Peyer's patch (tissue), 4 donors: Measurements from ENCODE around the gene RHOT1. TPM values are rescaled to one million over a fixed set of nuclear protein-coding genes. Genes with fewer than 3 reads are reported as not detected.
"Not testable (repeated sequence)": the region's sequence is repeated elsewhere in the genome, so short reads cannot be mapped to it uniquely, and the experiment has no call there.

Experiments
- DNase-seq, 3 donors: peaks; one replicate each; pipeline ENCODE4 v3.0.0-alpha.2; 2017 to 2019
- H3K27ac ChIP-seq, 4 donors: fragments of 200-600 bp; sonication (generic); one replicate each; pipeline ENCODE4 v1.5.1; 2016 to 2019
- H3K27me3 ChIP-seq, 2 donors: fragments of 200-600 bp; sonication (generic); one replicate each; pipeline ENCODE4 v1.5.1; 2019
- H3K36me3 ChIP-seq, 3 donors: fragments of 200-600 bp; sonication (generic); one replicate each; pipeline ENCODE4 v1.5.1; 2016 to 2019
- H3K4me1 ChIP-seq, 4 donors: fragments of 200-600 bp; sonication (generic); one replicate each; pipeline ENCODE4 v1.5.1; 2016 to 2019
- H3K4me3 ChIP-seq, 4 donors: fragments of 200-600 bp; sonication (generic); 1 replicate in 3 of 4; 2 replicates in 1 of 4; pipeline ENCODE4 v1.5.1; 2016 to 2019; ENCODE audit warnings: mild to moderate bottlenecking in 1 of 4
- H3K9me3 ChIP-seq, 4 donors: fragments of 200-600 bp; sonication (generic); one replicate each; pipeline ENCODE4 v1.5.1; 2016 to 2019; ENCODE audit warnings: mild to moderate bottlenecking in 1 of 4
- POLR2A ChIP-seq, 2 donors: fragments of 450-650 bp; IDR thresholded peaks; one replicate each; pipeline ENCODE4 v1.5.1; 2017; ENCODE audit warnings: antibody characterized with exemption in 2 of 2, mild to moderate bottlenecking in 2 of 2, moderate library complexity in 2 of 2
- total RNA-seq, 4 donors: library from RNA; depleted of rRNA; stranded (reverse); fragments of >200 nt; gene quantifications; one replicate each; pipeline ENCODE4 v1.1.0, GENCODE V29; 2016
- TF ChIP-seq, protein P1 (sequence below), 6 experiments: fragments of 450-650 bp in 4 of 6; fragments of 200-600 bp in 2 of 6; sonication (generic) in 1 of 6; IDR thresholded peaks; one replicate each; pipeline ENCODE4 v1.5.1; 2017 to 2019; ENCODE audit warnings: antibody characterized with exemption in 6 of 6, mild to moderate bottlenecking in 3 of 6, moderate library complexity in 1 of 6

The RHOT1 gene
- total RNA-seq, 4 donors from 2014 or later, result 31.4 to 54.9 (median 47.7) TPM

GRCh38 chr17:32174889-32175288 is 32.6 kb downstream of the RHOT1 start:
- H3K27me3 ChIP-seq, result no peaks in the 10 kb centered on the region
- no peak overlapping the region for H3K27ac ChIP-seq
- H3K9me3 ChIP-seq, result peaks cover 0 to 10% (median 0%) of the 10 kb centered on the region in 4 donors
- no peak for DNase-seq
- no peak overlapping the region for H3K4me3 ChIP-seq
- TF ChIP-seq, protein P1, sequence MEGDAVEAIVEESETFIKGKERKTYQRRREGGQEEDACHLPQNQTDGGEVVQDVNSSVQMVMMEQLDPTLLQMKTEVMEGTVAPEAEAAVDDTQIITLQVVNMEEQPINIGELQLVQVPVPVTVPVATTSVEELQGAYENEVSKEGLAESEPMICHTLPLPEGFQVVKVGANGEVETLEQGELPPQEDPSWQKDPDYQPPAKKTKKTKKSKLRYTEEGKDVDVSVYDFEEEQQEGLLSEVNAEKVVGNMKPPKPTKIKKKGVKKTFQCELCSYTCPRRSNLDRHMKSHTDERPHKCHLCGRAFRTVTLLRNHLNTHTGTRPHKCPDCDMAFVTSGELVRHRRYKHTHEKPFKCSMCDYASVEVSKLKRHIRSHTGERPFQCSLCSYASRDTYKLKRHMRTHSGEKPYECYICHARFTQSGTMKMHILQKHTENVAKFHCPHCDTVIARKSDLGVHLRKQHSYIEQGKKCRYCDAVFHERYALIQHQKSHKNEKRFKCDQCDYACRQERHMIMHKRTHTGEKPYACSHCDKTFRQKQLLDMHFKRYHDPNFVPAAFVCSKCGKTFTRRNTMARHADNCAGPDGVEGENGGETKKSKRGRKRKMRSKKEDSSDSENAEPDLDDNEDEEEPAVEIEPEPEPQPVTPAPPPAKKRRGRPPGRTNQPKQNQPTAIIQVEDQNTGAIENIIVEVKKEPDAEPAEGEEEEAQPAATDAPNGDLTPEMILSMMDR (IDR thresholded peaks at IDR 0.05), result no peak
- TF ChIP-seq POLR2A (IDR thresholded peaks at IDR 0.05), result no peak
- H3K4me1 ChIP-seq, result no peaks in the 10 kb centered on the region
- H3K36me3 ChIP-seq, result peaks cover 0 to 56% (median 0%) of the 10 kb centered on the region in 3 donors

DNA sequence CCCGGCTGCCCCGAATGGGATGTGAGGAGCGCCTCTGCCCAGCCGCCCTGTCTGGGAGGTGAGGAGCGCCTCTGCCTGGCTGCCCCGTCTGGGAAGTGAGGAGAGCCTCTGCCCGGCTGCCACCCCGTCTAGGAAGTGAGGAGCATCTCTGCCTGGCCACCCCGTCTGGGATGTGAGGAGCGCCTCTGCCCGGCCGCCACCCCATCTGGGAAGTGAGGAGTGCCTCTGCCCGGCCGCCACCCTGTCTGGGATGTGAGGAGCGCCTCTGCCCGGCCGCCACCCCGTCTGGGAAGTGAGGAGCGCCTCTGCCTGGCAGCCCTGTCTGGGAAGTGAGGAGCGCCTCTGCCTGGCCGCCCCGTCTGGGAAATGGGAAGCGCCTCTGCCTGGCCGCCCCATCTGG is 36.4 kb downstream of the RHOT1 start:
- H3K36me3 ChIP-seq, result peaks cover 0 to 91% (median 0%) of the 10 kb centered on the region in 3 donors
- not testable (repeated sequence) for H3K27ac ChIP-seq, H3K27me3 ChIP-seq, H3K4me3 ChIP-seq, DNase-seq, H3K4me1 ChIP-seq
- peaks cover 0 to 10% (median 0%) of the 10 kb centered on the region in 4 donors for H3K9me3 ChIP-seq

DNA sequence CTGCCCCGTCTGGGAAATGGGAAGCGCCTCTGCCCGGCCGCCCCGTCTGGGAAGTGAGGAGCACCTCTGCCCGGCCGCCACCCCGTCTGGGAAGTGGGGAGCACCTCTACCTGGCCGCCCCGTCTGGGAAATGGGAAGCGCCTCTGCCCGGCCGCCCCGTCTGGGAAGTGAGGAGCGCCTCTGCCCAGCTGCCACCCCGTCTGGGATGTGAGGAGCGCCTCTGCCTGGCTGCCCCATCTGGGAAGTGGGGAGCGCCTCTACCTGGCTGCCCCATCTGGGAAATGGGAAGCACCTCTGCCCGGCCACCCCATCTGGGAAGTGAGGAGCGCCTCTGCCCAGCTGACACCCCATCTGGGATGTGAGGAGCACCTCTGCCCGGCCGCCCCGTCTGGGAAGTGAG is 36.8 kb downstream of the RHOT1 start:
- DNase-seq, H3K4me3 ChIP-seq, H3K4me1 ChIP-seq, H3K27ac ChIP-seq, H3K27me3 ChIP-seq: not testable (repeated sequence)
- Histone ChIP-seq H3K9me3 (peaks cover 0 to 10% (median 0%) of the 10 kb centered on the region in 4 donors), H3K36me3 (peaks cover 0 to 96% (median 0%) of the 10 kb centered on the region in 3 donors)

DNA sequence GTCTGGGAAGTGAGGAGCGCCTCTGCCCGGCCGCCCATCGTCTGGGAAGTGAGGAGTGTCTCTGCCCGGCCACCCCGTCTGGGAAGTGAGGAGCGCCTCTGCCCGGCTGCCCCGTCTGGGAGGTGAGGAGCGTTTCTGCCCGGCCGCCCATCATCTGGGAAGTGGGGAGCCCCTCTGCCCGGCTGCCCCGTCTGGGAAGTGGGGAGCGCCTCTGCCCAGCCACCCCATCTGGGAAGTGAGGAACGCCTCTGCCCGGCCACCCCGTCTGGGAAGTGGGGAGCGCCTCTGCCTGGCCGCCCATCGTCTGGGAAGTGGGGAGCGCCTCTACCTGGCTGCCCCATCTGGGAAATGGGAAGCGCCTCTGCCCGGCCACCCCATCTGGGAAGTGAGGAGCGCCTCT is 37.2 kb downstream of the RHOT1 start:
- H3K27ac ChIP-seq, H3K27me3 ChIP-seq, H3K4me1 ChIP-seq, DNase-seq, H3K4me3 ChIP-seq: not testable (repeated sequence)
- Histone ChIP-seq H3K9me3 (peaks cover 0 to 10% (median 0%) of the 10 kb centered on the region in 4 donors), H3K36me3 (peaks cover 0 to 97% (median 0%) of the 10 kb centered on the region in 3 donors)

DNA sequence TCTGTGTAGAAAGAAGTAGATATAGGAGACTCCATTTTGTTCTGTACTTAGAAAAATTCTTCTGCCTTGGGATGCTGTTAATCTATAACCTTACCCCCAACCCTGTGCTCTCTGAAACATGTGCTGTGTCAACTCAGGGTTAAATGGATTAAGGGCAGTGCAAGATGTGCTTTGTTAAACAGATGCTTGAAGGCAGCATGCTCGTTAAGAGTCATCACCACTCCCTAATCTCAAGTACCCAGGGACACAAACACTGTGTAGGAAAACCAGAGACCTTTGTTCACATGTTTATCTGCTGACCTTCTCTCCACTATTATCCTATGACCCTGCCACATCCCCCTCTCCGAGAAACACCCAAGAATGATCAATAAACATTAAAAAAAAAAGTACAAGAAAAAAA is 38.0 kb downstream of the RHOT1 start:
- not testable (repeated sequence) for H3K27me3 ChIP-seq, H3K4me3 ChIP-seq, H3K4me1 ChIP-seq, DNase-seq, H3K27ac ChIP-seq
- peaks cover 0 to 97% (median 0%) of the 10 kb centered on the region in 3 donors for H3K36me3 ChIP-seq
- H3K9me3 ChIP-seq, result peaks cover 0 to 10% (median 0%) of the 10 kb centered on the region in 4 donors

DNA sequence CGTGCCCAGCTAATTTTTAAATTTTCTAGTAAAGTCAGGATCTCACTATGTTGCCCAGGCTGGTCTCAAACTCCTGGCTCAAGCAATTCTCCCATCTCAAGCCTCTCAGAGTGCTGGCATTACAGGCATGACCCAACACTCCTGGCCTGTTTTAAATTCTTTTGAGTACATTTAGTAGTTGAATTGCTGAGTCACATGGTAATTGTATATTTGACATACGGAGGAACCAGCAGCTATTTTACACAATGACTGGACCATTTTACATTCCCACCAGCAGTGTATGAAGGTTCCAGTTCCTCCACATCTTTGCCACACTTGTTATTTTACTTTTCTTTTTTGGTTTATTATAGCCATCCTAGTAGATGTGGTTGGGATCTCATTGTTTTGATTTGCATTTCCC is 43.6 kb downstream of the RHOT1 start:
- H3K27me3 ChIP-seq, result no peaks in the 10 kb centered on the region
- no peaks in the 10 kb centered on the region for H3K4me1 ChIP-seq
- H3K9me3 ChIP-seq, result no peaks in the 10 kb centered on the region
- no peak overlapping the region for H3K4me3 ChIP-seq
- TF ChIP-seq, protein P1 (IDR thresholded peaks at IDR 0.05), result no peak
- no peak for TF ChIP-seq POLR2A (IDR thresholded peaks at IDR 0.05)
- DNase-seq, result no peak
- H3K27ac ChIP-seq, result no peak overlapping the region
- peaks cover 0 to 67% (median 0%) of the 10 kb centered on the region in 3 donors for H3K36me3 ChIP-seq

GRCh38 chr17:32187271-32187670 is 45.0 kb downstream of the RHOT1 start:
- H3K4me3 ChIP-seq, result no peak overlapping the region
- H3K27ac ChIP-seq, result no peak overlapping the region
- no peak for DNase-seq
- no peaks in the 10 kb centered on the region for H3K4me1 ChIP-seq
- H3K9me3 ChIP-seq, result no peaks in the 10 kb centered on the region
- TF ChIP-seq POLR2A (IDR thresholded peaks at IDR 0.05), result no peak
- TF ChIP-seq, protein P1 (IDR thresholded peaks at IDR 0.05), result no peak
- H3K36me3 ChIP-seq, result peaks cover 0 to 54% (median 0%) of the 10 kb centered on the region in 3 donors
- H3K27me3 ChIP-seq, result no peaks in the 10 kb centered on the region

DNA sequence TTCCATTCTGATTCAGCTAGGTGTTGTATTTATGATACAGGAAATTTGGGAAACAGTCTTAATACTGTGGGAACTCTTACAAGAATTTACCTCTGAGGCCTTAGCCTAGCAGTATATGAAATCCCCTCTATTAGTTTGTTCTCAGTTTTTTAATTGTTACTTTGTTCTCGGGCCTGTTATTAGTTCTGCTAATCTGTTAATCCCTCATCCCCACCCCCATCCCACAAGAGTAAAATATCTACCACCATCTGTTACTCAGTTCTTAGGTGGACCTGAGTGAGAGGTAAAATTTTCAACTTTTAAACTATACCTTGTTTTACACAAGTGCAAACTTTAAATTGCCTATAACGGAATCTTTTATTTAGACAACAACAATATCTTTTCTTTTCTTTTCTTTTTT is 47.0 kb downstream of the RHOT1 start:
- TF ChIP-seq, protein P1 (IDR thresholded peaks at IDR 0.05), result no peak
- TF ChIP-seq POLR2A (IDR thresholded peaks at IDR 0.05), result no peak
- Histone ChIP-seq H3K36me3 (peaks cover 0 to 54% (median 0%) of the 10 kb centered on the region in 3 donors), H3K27me3 (no peaks in the 10 kb centered on the region), H3K9me3 (no peaks in the 10 kb centered on the region), H3K4me1 (no peaks in the 10 kb centered on the region), H3K4me3 (no peak overlapping the region), H3K27ac (no peak overlapping the region)
- DNase-seq, result no peak
